M059J (cell line): ENCODE results near the gene HES7. TPM values are rescaled to one million over a fixed set of nuclear protein-coding genes. Genes with fewer than 3 reads are reported as not detected.
"Not testable (repeated sequence)": the region's sequence is repeated elsewhere in the genome, so short reads cannot be mapped to it uniquely, and the experiment has no call there.

Experiments
- DNase-seq: peaks from one replicate; pipeline ENCODE4 v3.0.0-alpha.2; 2012; ENCODE audit warnings: low read depth
- total RNA-seq: library from RNA; depleted of rRNA; stranded (reverse); fragments of >200 nt; shearing (Covaris generic); gene quantifications from 2 replicates; pipeline ENCODE4 v1.2.3, GENCODE V29; 2014; rRNA removed

HES7 gene
- total RNA-seq: 0.22 and 0.94 TPM in 2 replicates

- DNase-seq: peak; percentile 49
Observed at GRCh38 chr17:8123695-8124349, at the start of gene HES7. Gene HES7 (minus strand): TSS chr17:8124106. CDS start chr17:8124084, 22 bp downstream.

- DNase-seq: peak; percentile 97
Observed at GRCh38 chr17:8173056-8173870, 49.4 kb upstream of the HES7 start.

- DNase-seq: not testable (repeated sequence)
Observed at GRCh38 chr17:8170186-8170585, 46.3 kb upstream of the HES7 start.

GRCh38 chr17:8167526-8167925, 43.6 kb upstream of the HES7 start:
- DNase-seq: no peak

- DNase-seq: no peak
Observed at GRCh38 chr17:8166731-8167130, 42.8 kb upstream of the HES7 start.

GRCh38 chr17:8164815-8165131, 40.9 kb upstream of the HES7 start:
- DNase-seq: no peak

GRCh38 chr17:8163978-8164814, 40.3 kb upstream of the HES7 start:
- peak; percentile 75 for DNase-seq

GRCh38 chr17:8162997-8163977, 39.4 kb upstream of the HES7 start:
- DNase-seq: no peak

- DNase-seq: peak; percentile 56
Observed at GRCh38 chr17:8162233-8162996, 38.5 kb upstream of the HES7 start, which contains the start of gene VAMP2. Gene VAMP2 (minus strand): TSS chr17:8162948. CDS start chr17:8162879, 69 bp downstream.

GRCh38 chr17:8161289-8162232, 37.7 kb upstream of the HES7 start:
- no peak for DNase-seq

- DNase-seq: no peak
Observed at GRCh38 chr17:8160741-8161221, 36.9 kb upstream of the HES7 start.

- DNase-seq: no peak
Observed at GRCh38 chr17:8160224-8160577, 36.3 kb upstream of the HES7 start.

- no peak for DNase-seq
Observed at GRCh38 chr17:8159459-8160223, 35.7 kb upstream of the HES7 start.

- DNase-seq: no peak
Observed at GRCh38 chr17:8159032-8159400, 35.1 kb upstream of the HES7 start.

GRCh38 chr17:8158267-8159031, 34.5 kb upstream of the HES7 start:
- DNase-seq: peak; percentile 86

GRCh38 chr17:8156246-8156992, 32.5 kb upstream of the HES7 start:
- peak; percentile 100 for DNase-seq

- DNase-seq: no peak
Observed at GRCh38 chr17:8155996-8156245, 32.0 kb upstream of the HES7 start.
